Neural cell (in vitro differentiated cells): Measurements from ENCODE around the gene DPF3.

ENCODE experiments used
- CTCF ChIP-seq: fragments of 450-650 bp; IDR thresholded peaks from 2 replicates; pipeline ENCODE4 v1.5.1; 2014; ENCODE audit warnings: antibody characterized with exemption, mild to moderate bottlenecking, moderate library complexity; ENCODE audit not compliant: poor library complexity, severe bottlenecking
- EP300 ChIP-seq: fragments of 450-650 bp; conservative IDR thresholded peaks from 2 replicates; pipeline ENCODE4 v1.6.1; 2014; ENCODE audit warnings: antibody characterized with exemption, mild to moderate bottlenecking, moderate library complexity; ENCODE audit not compliant: poor library complexity, severe bottlenecking
- EZH2 ChIP-seq: fragments of 200-600, 300-800 bp; shearing (Covaris generic), sonication (generic); IDR thresholded peaks from 2 replicates; pipeline ENCODE4 v1.6.1; 2014; ENCODE audit warnings: antibody characterized with exemption, low read length, borderline replicate concordance, mild to moderate bottlenecking; ENCODE audit not compliant: insufficient read depth, poor library complexity, severe bottlenecking
- MXI1 ChIP-seq: fragments of 450-650 bp; conservative IDR thresholded peaks from 2 replicates; pipeline ENCODE4 v1.6.1; 2014; ENCODE audit warnings: antibody characterized with exemption, mild to moderate bottlenecking; ENCODE audit not compliant: poor library complexity, severe bottlenecking
- POLR2AphosphoS5 ChIP-seq: IDR thresholded peaks from 2 replicates; pipeline ENCODE4 v1.6.1; 2012
- RAD21 ChIP-seq: fragments of 450-650 bp; conservative IDR thresholded peaks from 2 replicates; pipeline ENCODE4 v1.6.1; 2014; ENCODE audit warnings: antibody characterized with exemption, mild to moderate bottlenecking, moderate library complexity
- REST ChIP-seq: IDR thresholded peaks from 2 replicates; pipeline ENCODE4 v1.6.1; 2012; ENCODE audit warnings: borderline replicate concordance
- SMC3 ChIP-seq: fragments of 450-650 bp; conservative IDR thresholded peaks from 2 replicates; pipeline ENCODE4 v1.6.1; 2014; ENCODE audit warnings: antibody characterized with exemption, mild to moderate bottlenecking, moderate library complexity; ENCODE audit not compliant: poor library complexity
- TAF1 ChIP-seq: IDR thresholded peaks from 2 replicates; pipeline ENCODE4 v1.6.1; 2012; ENCODE audit warnings: low read depth

DNA sequence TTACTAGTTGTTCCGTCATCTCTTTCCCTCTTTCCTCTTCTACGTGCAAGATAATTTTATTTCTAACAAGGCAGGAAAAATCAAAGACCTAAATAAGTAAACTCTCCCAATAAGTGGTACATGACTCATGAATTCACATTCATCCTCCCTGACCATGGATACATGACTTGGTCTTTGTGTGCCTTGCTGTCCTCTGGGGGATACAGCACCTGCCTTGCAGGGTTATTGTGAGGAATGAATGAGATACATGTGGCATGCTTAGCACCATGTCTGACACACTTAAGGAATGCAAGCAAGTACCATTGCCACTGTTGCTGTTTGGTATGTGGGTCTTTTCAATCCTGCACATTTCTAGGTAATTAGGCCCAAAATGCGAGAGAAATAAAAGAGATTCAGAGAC lies 208.4 kb downstream of the DPF3 start:
- TF ChIP-seq CTCF (no peak), EP300 (no peak), EZH2 (no peak), RAD21 (no peak), MXI1 (no peak), POLR2AphosphoS5 (no peak), TAF1 (no peak), REST (no peak), SMC3 (no peak)
